GM15510 (cell line): ENCODE measurements around the gene SLC35A4.

Source experiments
- POLR2A ChIP-seq: IDR thresholded peaks from 3 replicates; pipeline ENCODE4 v1.6.1; 2011; ENCODE audit warnings: borderline replicate concordance; ENCODE audit not compliant: insufficient read length; ENCODE audit errors: extremely low read depth

Gene SLC35A4

GRCh38 chr5:140596321-140596741, 31.7 kb downstream of the SLC35A4 start:
- TF ChIP-seq POLR2A = no peak

DNA sequence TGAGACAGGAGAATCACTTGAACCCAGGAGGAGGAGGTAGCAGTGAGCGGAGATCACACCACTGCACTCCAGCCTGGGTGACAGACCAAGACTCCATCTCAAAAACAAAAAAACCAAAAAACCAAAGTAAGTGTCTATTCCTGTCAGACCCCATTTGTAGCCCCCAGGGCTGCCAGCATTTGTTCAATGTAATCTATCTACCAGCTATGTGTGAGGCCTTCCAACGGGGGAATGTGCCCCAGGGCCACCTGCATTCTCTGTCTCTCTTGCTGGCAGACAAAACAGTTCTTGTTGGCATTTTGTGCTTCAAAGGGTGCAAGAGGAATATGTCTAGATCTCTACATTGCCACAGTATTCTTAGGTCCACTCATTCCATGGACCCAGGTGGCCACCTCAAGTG, 34.2 kb downstream of the SLC35A4 start:
- no peak for TF ChIP-seq POLR2A

GRCh38 chr5:140600096-140600495, 35.5 kb downstream of the SLC35A4 start:
- no peak for TF ChIP-seq POLR2A

GRCh38 chr5:140602147-140602546, 37.5 kb downstream of the SLC35A4 start:
- no peak for TF ChIP-seq POLR2A

- no peak for TF ChIP-seq POLR2A
Observed at GRCh38 chr5:140603734-140604133, 39.1 kb downstream of the SLC35A4 start.

DNA sequence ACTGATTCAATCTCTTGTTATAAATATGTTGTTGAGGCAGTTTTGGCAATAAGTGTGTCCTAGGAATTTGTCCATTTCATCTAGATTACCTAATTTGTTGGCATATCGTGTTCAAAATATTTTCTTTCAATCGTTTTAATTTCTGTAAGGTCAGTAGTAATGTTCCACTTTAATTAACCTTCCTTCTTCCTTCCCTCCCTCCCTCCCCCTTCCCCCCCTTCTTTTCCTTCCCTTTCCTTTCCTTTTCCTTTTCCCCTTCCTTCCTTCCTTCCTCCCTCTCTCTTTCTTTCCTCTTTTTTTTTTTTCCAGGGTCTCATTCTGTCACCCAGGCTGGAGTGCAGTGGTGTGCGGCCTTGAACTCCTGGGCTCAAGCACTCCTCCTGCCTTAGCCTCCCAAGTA, 41.3 kb downstream of the SLC35A4 start:
- TF ChIP-seq POLR2A = no peak

- no peak for TF ChIP-seq POLR2A
Observed at GRCh38 chr5:140607031-140607430, 42.4 kb downstream of the SLC35A4 start.

DNA sequence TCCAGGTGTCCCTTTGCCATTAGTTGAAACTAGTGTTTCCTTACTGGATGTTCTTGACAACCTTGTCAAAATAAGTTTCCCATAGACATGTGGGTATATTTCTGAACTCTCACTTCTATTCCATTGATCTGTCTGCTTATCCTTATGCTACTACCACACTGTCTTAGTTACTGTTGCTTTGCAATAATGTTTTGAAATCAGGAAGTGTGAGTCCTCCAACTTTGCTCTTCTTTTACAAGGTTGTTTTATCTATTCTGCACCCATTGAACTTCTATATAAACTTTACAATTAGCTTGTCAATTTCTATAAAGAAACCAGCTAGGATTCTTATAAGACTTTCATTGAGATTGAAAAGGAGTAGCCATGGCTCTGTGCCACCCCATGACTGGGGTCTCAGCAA, 44.1 kb downstream of the SLC35A4 start:
- no peak for TF ChIP-seq POLR2A

- no peak for TF ChIP-seq POLR2A
Observed at GRCh38 chr5:140609126-140609525, 44.5 kb downstream of the SLC35A4 start.

GRCh38 chr5:140611020-140611521, 46.4 kb downstream of the SLC35A4 start:
- no peak for TF ChIP-seq POLR2A
